ENCODE results near the gene DENND6A. TPM values are rescaled to one million over a fixed set of nuclear protein-coding genes. Genes with fewer than 3 reads are reported as not detected.
"Not testable (repeated sequence)": the region's sequence is repeated elsewhere in the genome, so short reads cannot be mapped to it uniquely, and the experiment has no call there.

Gene DENND6A
- total RNA-seq, 1 donor: 25.3 TPM

GRCh38 chr3:57637391-57637790 is 55.5 kb downstream of the DENND6A start:
- no peak overlapping the region for H3K4me2 ChIP-seq (ENCODE audit: insufficient read depth, low read length)
- H3K79me2 ChIP-seq (ENCODE audit: insufficient read depth, low read length): no peaks in the 10 kb centered on the region
- no peak for DNase-seq (ENCODE audit: insufficient read length, low spot score, missing footprints)
- H3K4me3 ChIP-seq (ENCODE audit: insufficient read depth, low read length): no peak overlapping the region
- no peaks in the 10 kb centered on the region for H4K20me1 ChIP-seq (ENCODE audit: insufficient read depth, low read length)
- no peaks in the 10 kb centered on the region for H3K4me1 ChIP-seq (ENCODE audit: insufficient read depth, low read length)
- no peak overlapping the region for H2AFZ ChIP-seq (ENCODE audit: low read length)
- H3K36me3 ChIP-seq (ENCODE audit: insufficient read depth, low read length): peaks cover 29% of the 10 kb centered on the region
- H3K27me3 ChIP-seq (ENCODE audit: insufficient read depth, low read length): no peaks in the 10 kb centered on the region
- no peak for TF ChIP-seq CTCF (IDR thresholded peaks at IDR 0.05; ENCODE audit: extremely low read depth, low read depth, low read length)
- H3K9me3 ChIP-seq (ENCODE audit: low read depth, low read length): no peaks in the 10 kb centered on the region
- H3K27ac ChIP-seq (ENCODE audit: low read depth, low read length): no peak overlapping the region

- H3K27me3 ChIP-seq (ENCODE audit: insufficient read depth, low read length); H3K79me2 ChIP-seq (ENCODE audit: insufficient read depth, low read length); DNase-seq (ENCODE audit: insufficient read length, low spot score, missing footprints); H3K4me2 ChIP-seq (ENCODE audit: insufficient read depth, low read length); H3K4me1 ChIP-seq (ENCODE audit: insufficient read depth, low read length); H4K20me1 ChIP-seq (ENCODE audit: insufficient read depth, low read length); H3K9me3 ChIP-seq (ENCODE audit: low read depth, low read length); H2AFZ ChIP-seq (ENCODE audit: low read length); H3K4me3 ChIP-seq (ENCODE audit: insufficient read depth, low read length); H3K27ac ChIP-seq (ENCODE audit: low read depth, low read length): not testable (repeated sequence)
- peaks cover 29% of the 10 kb centered on the region for H3K36me3 ChIP-seq (ENCODE audit: insufficient read depth, low read length)
Observed at GRCh38 chr3:57634259-57634658, 58.6 kb downstream of the DENND6A start.

- Histone ChIP-seq H3K27me3 (ENCODE audit: insufficient read depth, low read length) (no peaks in the 10 kb centered on the region), H3K36me3 (ENCODE audit: insufficient read depth, low read length) (peaks cover 44% of the 10 kb centered on the region), H3K27ac (ENCODE audit: low read depth, low read length) (no peak overlapping the region), H4K20me1 (ENCODE audit: insufficient read depth, low read length) (no peaks in the 10 kb centered on the region), H3K4me1 (ENCODE audit: insufficient read depth, low read length) (no peaks in the 10 kb centered on the region), H3K79me2 (ENCODE audit: insufficient read depth, low read length) (no peaks in the 10 kb centered on the region), H3K4me3 (ENCODE audit: insufficient read depth, low read length) (no peak overlapping the region), H3K4me2 (ENCODE audit: insufficient read depth, low read length) (no peak overlapping the region), H2AFZ (ENCODE audit: low read length) (no peak overlapping the region), H3K9me3 (ENCODE audit: low read depth, low read length) (no peaks in the 10 kb centered on the region)
- TF ChIP-seq CTCF (IDR thresholded peaks at IDR 0.05; ENCODE audit: extremely low read depth, low read depth, low read length): no peak
- DNase-seq (ENCODE audit: insufficient read length, low spot score, missing footprints): peak; percentile 11
Observed at GRCh38 chr3:57627976-57628375, 64.9 kb downstream of the DENND6A start.

- H3K4me2 ChIP-seq (ENCODE audit: insufficient read depth, low read length): no peak overlapping the region
- H3K36me3 ChIP-seq (ENCODE audit: insufficient read depth, low read length): peaks cover 28% of the 10 kb centered on the region
- H4K20me1 ChIP-seq (ENCODE audit: insufficient read depth, low read length): no peaks in the 10 kb centered on the region
- H2AFZ ChIP-seq (ENCODE audit: low read length): no peak overlapping the region
- H3K79me2 ChIP-seq (ENCODE audit: insufficient read depth, low read length): no peaks in the 10 kb centered on the region
- no peaks in the 10 kb centered on the region for H3K4me1 ChIP-seq (ENCODE audit: insufficient read depth, low read length)
- no peaks in the 10 kb centered on the region for H3K9me3 ChIP-seq (ENCODE audit: low read depth, low read length)
- no peak for TF ChIP-seq CTCF (IDR thresholded peaks at IDR 0.05; ENCODE audit: extremely low read depth, low read depth, low read length)
- H3K27me3 ChIP-seq (ENCODE audit: insufficient read depth, low read length): no peaks in the 10 kb centered on the region
- no peak overlapping the region for H3K4me3 ChIP-seq (ENCODE audit: insufficient read depth, low read length)
- no peak for DNase-seq (ENCODE audit: insufficient read length, low spot score, missing footprints)
- no peak overlapping the region for H3K27ac ChIP-seq (ENCODE audit: low read depth, low read length)
Observed at GRCh38 chr3:57624801-57625200, 68.1 kb downstream of the DENND6A start.
